ENCODE measurements around the gene GOLGA6L7.
"Not testable (repeated sequence)": the region's sequence is repeated elsewhere in the genome, so short reads cannot be mapped to it uniquely, and the experiment has no call there.

The GOLGA6L7 gene

GRCh38 chr15:28884151-28884940 lies 35.9 kb upstream of the GOLGA6L7 start:
- DNase-seq (ENCODE audit: low read depth in 1 of 2, low spot score in 1 of 2): no peak

GRCh38 chr15:28881600-28881999 lies 33.2 kb upstream of the GOLGA6L7 start:
- DNase-seq (ENCODE audit: low read depth in 1 of 2, low spot score in 1 of 2): no peak

GRCh38 chr15:28881170-28881569 lies 32.7 kb upstream of the GOLGA6L7 start:
- no peak for DNase-seq (ENCODE audit: low read depth in 1 of 2, low spot score in 1 of 2)

GRCh38 chr15:28880680-28881079 lies 32.2 kb upstream of the GOLGA6L7 start:
- DNase-seq (ENCODE audit: low read depth in 1 of 2, low spot score in 1 of 2): no peak

GRCh38 chr15:28879551-28879950 lies 31.1 kb upstream of the GOLGA6L7 start:
- no peak for DNase-seq (ENCODE audit: low read depth in 1 of 2, low spot score in 1 of 2)

GRCh38 chr15:28878209-28878608 lies 29.8 kb upstream of the GOLGA6L7 start:
- no peak for DNase-seq (ENCODE audit: low read depth in 1 of 2, low spot score in 1 of 2)

GRCh38 chr15:28876845-28877185 lies 28.4 kb upstream of the GOLGA6L7 start:
- DNase-seq (ENCODE audit: low read depth in 1 of 2, low spot score in 1 of 2): no peak

GRCh38 chr15:28876131-28876844 lies 27.8 kb upstream of the GOLGA6L7 start:
- DNase-seq (ENCODE audit: low read depth in 1 of 2, low spot score in 1 of 2): no peak

GRCh38 chr15:28875461-28876000 lies 27.1 kb upstream of the GOLGA6L7 start:
- no peak for DNase-seq (ENCODE audit: low read depth in 1 of 2, low spot score in 1 of 2)

- no peak for DNase-seq (ENCODE audit: low read depth in 1 of 2, low spot score in 1 of 2)
These were observed 25.2 kb upstream of the GOLGA6L7 start for GRCh38 chr15:28873585-28874190.

- no peak for DNase-seq (ENCODE audit: low read depth in 1 of 2, low spot score in 1 of 2)
These were observed 24.6 kb upstream of the GOLGA6L7 start for GRCh38 chr15:28873006-28873405.

- DNase-seq (ENCODE audit: low read depth in 1 of 2, low spot score in 1 of 2): no peak
These were observed 22.7 kb upstream of the GOLGA6L7 start for GRCh38 chr15:28871168-28871567.

- DNase-seq (ENCODE audit: low read depth in 1 of 2, low spot score in 1 of 2): no peak
These were observed 20.4 kb upstream of the GOLGA6L7 start for GRCh38 chr15:28868744-28869345.

- not testable (repeated sequence) for DNase-seq (ENCODE audit: low read depth in 1 of 2, low spot score in 1 of 2)
These were observed 13.3 kb upstream of the GOLGA6L7 start for GRCh38 chr15:28861589-28862293.

GRCh38 chr15:28861031-28861534 lies 12.6 kb upstream of the GOLGA6L7 start:
- DNase-seq (ENCODE audit: low read depth in 1 of 2, low spot score in 1 of 2): no peak

- not testable (repeated sequence) for DNase-seq (ENCODE audit: low read depth in 1 of 2, low spot score in 1 of 2)
These were observed 6.1 kb upstream of the GOLGA6L7 start for GRCh38 chr15:28854578-28854977.

GRCh38 chr15:28853654-28854053 lies 5.2 kb upstream of the GOLGA6L7 start:
- DNase-seq (ENCODE audit: low read depth in 1 of 2, low spot score in 1 of 2): not testable (repeated sequence)

GRCh38 chr15:28849766-28850165 lies 1.3 kb upstream of the GOLGA6L7 start:
- DNase-seq (ENCODE audit: low read depth in 1 of 2, low spot score in 1 of 2): not testable (repeated sequence)

- not testable (repeated sequence) for DNase-seq (ENCODE audit: low read depth in 1 of 2, low spot score in 1 of 2)
These were observed 827 bp upstream of the GOLGA6L7 start for GRCh38 chr15:28849271-28849670.

GRCh38 chr15:28847959-28848358 lies 485 bp downstream of the GOLGA6L7 start:
- not testable (repeated sequence) for DNase-seq (ENCODE audit: low read depth in 1 of 2, low spot score in 1 of 2)

GRCh38 chr15:28847247-28847646 lies 1.2 kb downstream of the GOLGA6L7 start:
- peak in 1 of 2 donors; percentile 8 for DNase-seq (ENCODE audit: low read depth in 1 of 2, low spot score in 1 of 2)
